SK-N-SH (cell line): ENCODE results near the gene UGT1A1. TPM values are rescaled to one million over a fixed set of nuclear protein-coding genes. Genes with fewer than 3 reads are reported as not detected.

ENCODE experiments used
- CTCF ChIA-PET: fragments of 300-600, 350-600 bp; formaldehyde crosslinking; extraction: SDS; loops from one replicate; lab custom pipeline; 2021; lab: Yijun Ruan, JAX
- POLR2A ChIA-PET: fragments of 350-600 bp; sonication (Branson Sonifier 250); formaldehyde crosslinking; extraction: SDS; loops from one replicate; lab custom pipeline; 2020; ENCODE audit warnings: antibody characterized with exemption, inconsistent platforms; lab: Yijun Ruan, JAX
- DNase-seq: peaks from one replicate; pipeline ENCODE4 v3.0.0; 2012
- H2AFZ ChIP-seq: fragments of 200-600 bp; sonication (generic); 2 replicates; pipeline ENCODE4 v1.8.1; 2016; ENCODE audit warnings: antibody characterized with exemption, mild to moderate bottlenecking, low read depth
- H3F3A ChIP-seq: fragments of 200-600 bp; sonication (generic); replicated peaks from 2 replicates; pipeline ENCODE3; 2016; ENCODE audit warnings: antibody characterized with exemption, mild to moderate bottlenecking; ENCODE audit not compliant: insufficient read depth
- H3K27ac ChIP-seq, 2 experiments: fragments of 200-500 bp in 1 of 2; fragments of 200-600 bp in 1 of 2; sonication (Bioruptor generic) in 1 of 2; sonication (generic), shearing (Covaris generic) in 1 of 2; 2 replicates each; pipeline versions ENCODE4 v1.5.1 to v1.6.1; 2014 to 2016; ENCODE audit warnings: low read depth in 2 of 2, inconsistent platforms in 1 of 2, low read length in 1 of 2, mild to moderate bottlenecking in 1 of 2, mixed read lengths in 1 of 2
- H3K27me3 ChIP-seq: fragments of 200-600 bp; sonication (generic), shearing (Covaris generic); 2 replicates; pipeline ENCODE4 v1.6.1; 2016; ENCODE audit warnings: mixed run types; ENCODE audit not compliant: insufficient read depth
- H3K36me3 ChIP-seq, 2 experiments: fragments of 200-500 bp in 1 of 2; fragments of 200-600 bp in 1 of 2; sonication (Bioruptor generic) in 1 of 2; sonication (generic) in 1 of 2; replicated peaks in 1 of 2; 2 replicates each; pipeline versions ENCODE3 to v1.5.1; 2014 to 2016; ENCODE audit warnings: low read length in 1 of 2, mild to moderate bottlenecking in 1 of 2; ENCODE audit not compliant: insufficient read depth in 2 of 2, control insufficient read depth in 1 of 2
- H3K4me1 ChIP-seq, 2 experiments: fragments of 200-500 bp in 1 of 2; fragments of 200-600 bp in 1 of 2; sonication (Bioruptor generic) in 1 of 2; sonication (generic), shearing (Covaris generic) in 1 of 2; 2 replicates each; pipeline versions ENCODE4 v1.5.1 to v1.6.1; 2014 to 2016; ENCODE audit warnings: low read depth in 1 of 2, low read length in 1 of 2, mixed run types in 1 of 2; ENCODE audit not compliant: insufficient read depth in 2 of 2, control insufficient read depth in 1 of 2
- H3K4me2 ChIP-seq: fragments of 200-600 bp; sonication (generic), shearing (Covaris generic); 2 replicates; pipeline ENCODE4 v1.6.1; 2017; ENCODE audit warnings: mixed run types
- H3K4me3 ChIP-seq, 2 experiments: fragments of 200-500 bp in 1 of 2; fragments of 200-600 bp in 1 of 2; sonication (Bioruptor generic) in 1 of 2; sonication (generic), shearing (Covaris generic) in 1 of 2; 2 replicates each; pipeline versions ENCODE4 v1.5.1 to v1.8.1; 2014 to 2016; ENCODE audit warnings: low read depth in 2 of 2, inconsistent platforms in 1 of 2, low read length in 1 of 2, mild to moderate bottlenecking in 1 of 2, mixed read lengths in 1 of 2, moderate library complexity in 1 of 2
- H3K79me2 ChIP-seq: fragments of 200-600 bp; sonication (generic); 2 replicates; pipeline ENCODE4 v1.8.1; 2017; ENCODE audit warnings: mild to moderate bottlenecking; ENCODE audit not compliant: insufficient read depth
- H3K9ac ChIP-seq: fragments of 200-600 bp; sonication (generic); 2 replicates; pipeline ENCODE4 v1.6.1; 2017; ENCODE audit warnings: mixed run types
- H3K9me2 ChIP-seq: fragments of 200-600 bp; sonication (generic); 2 replicates; pipeline ENCODE4 v1.6.1; 2017; ENCODE audit warnings: mixed run types
- H3K9me3 ChIP-seq: fragments of 200-600 bp; sonication (generic); 2 replicates; pipeline ENCODE4 v1.6.1; 2017; ENCODE audit warnings: mixed run types, mild to moderate bottlenecking, moderate library complexity
- H4K20me1 ChIP-seq: fragments of 200-600 bp; sonication (generic); 2 replicates; pipeline ENCODE4 v1.6.1; 2017; ENCODE audit warnings: mild to moderate bottlenecking, mixed run types; ENCODE audit not compliant: insufficient read depth
- CHD2 ChIP-seq: fragments of 150-350 bp; IDR thresholded peaks from 2 replicates; pipeline ENCODE4 v1.6.1; 2018; ENCODE audit warnings: low read length; ENCODE audit not compliant: partially characterized antibody
- CTCF ChIP-seq: fragments of 200-600 bp; sonication (generic); IDR thresholded peaks from 2 replicates; pipeline ENCODE4 v1.6.1; 2017; ENCODE audit warnings: antibody characterized with exemption, mild to moderate bottlenecking, moderate library complexity
- ELF1 ChIP-seq: IDR thresholded peaks from 2 replicates; pipeline ENCODE4 v1.4.0; 2012
- FOSL2 ChIP-seq: IDR thresholded peaks from 2 replicates; pipeline ENCODE4 v1.4.0; 2012; ENCODE audit warnings: low read depth, mild to moderate bottlenecking, moderate library complexity, borderline replicate concordance
- FOXM1 ChIP-seq: IDR thresholded peaks from 2 replicates; pipeline ENCODE4 v1.4.0; 2012; ENCODE audit warnings: low read depth, mild to moderate bottlenecking
- GATA2 ChIP-seq: sonication (generic); formaldehyde crosslinking; IDR thresholded peaks from 2 replicates; pipeline ENCODE4 v1.5.0; 2020; ENCODE audit warnings: mild to moderate bottlenecking, missing genetic modification reagents
- IRF3 ChIP-seq: fragments of 150-350 bp; IDR thresholded peaks from 2 replicates; pipeline ENCODE4 v1.6.1; 2016; ENCODE audit warnings: mild to moderate bottlenecking, low read depth, low read length
- MEF2A ChIP-seq: IDR thresholded peaks from 2 replicates; pipeline ENCODE4 v1.4.0; 2012; ENCODE audit warnings: low read depth, borderline replicate concordance
- NFIC ChIP-seq: IDR thresholded peaks from 2 replicates; pipeline ENCODE4 v1.4.0; 2012; ENCODE audit warnings: borderline replicate concordance
- NRF1 ChIP-seq: IDR thresholded peaks from 2 replicates; pipeline ENCODE4 v1.6.1; 2012; ENCODE audit warnings: low read depth, mild to moderate bottlenecking, low read length
- RCOR1 ChIP-seq: fragments of 150-350 bp; IDR thresholded peaks from 2 replicates; pipeline ENCODE4 v1.6.1; 2017; ENCODE audit warnings: antibody characterized with exemption, low read length
- REST ChIP-seq: IDR thresholded peaks from 2 replicates; pipeline ENCODE4 v1.6.1; 2012; ENCODE audit warnings: mild to moderate bottlenecking, low read depth, low read length, moderate library complexity
- SMC3 ChIP-seq: IDR thresholded peaks from 2 replicates; pipeline ENCODE4 v1.6.1; 2012; ENCODE audit warnings: low read depth, low read length, improper control_type of control experiment
- TAF1 ChIP-seq: IDR thresholded peaks from 2 replicates; pipeline ENCODE4 v1.6.1; 2012; ENCODE audit warnings: low read depth, mild to moderate bottlenecking, low read length, moderate library complexity, borderline replicate concordance
- TEAD4 ChIP-seq: IDR thresholded peaks from 2 replicates; pipeline ENCODE4 v1.4.0; 2012; ENCODE audit warnings: mild to moderate bottlenecking, borderline replicate concordance; ENCODE audit not compliant: insufficient read depth
- YY1 ChIP-seq: IDR thresholded peaks from 2 replicates; pipeline ENCODE4 v1.4.0; 2012; ENCODE audit warnings: low read depth, mild to moderate bottlenecking
- WGBS: methylation state at CpG from one replicate; pipeline ENCODE4 v1.1.6; 2017; ENCODE audit warnings: low lambda C conversion rate; 5-methylcytosine and 5-hydroxymethylcytosine counted together
- polyA plus RNA-seq, 3 experiments: library from polyadenylated mRNA; depleted of rRNA; stranded (reverse); fragments of >200 nt; gene quantifications; 2 replicates each; pipeline ENCODE4 v1.2.3, GENCODE V29; 2012
- TF ChIP-seq, protein P1 (sequence below): IDR thresholded peaks from 2 replicates; pipeline ENCODE4 v1.4.0; 2012; ENCODE audit warnings: low read depth

UGT1A1 gene
- polyA plus RNA-seq, 1 of the 3 experiments (the other 2 are of a cell fraction) = not detected

DNA sequence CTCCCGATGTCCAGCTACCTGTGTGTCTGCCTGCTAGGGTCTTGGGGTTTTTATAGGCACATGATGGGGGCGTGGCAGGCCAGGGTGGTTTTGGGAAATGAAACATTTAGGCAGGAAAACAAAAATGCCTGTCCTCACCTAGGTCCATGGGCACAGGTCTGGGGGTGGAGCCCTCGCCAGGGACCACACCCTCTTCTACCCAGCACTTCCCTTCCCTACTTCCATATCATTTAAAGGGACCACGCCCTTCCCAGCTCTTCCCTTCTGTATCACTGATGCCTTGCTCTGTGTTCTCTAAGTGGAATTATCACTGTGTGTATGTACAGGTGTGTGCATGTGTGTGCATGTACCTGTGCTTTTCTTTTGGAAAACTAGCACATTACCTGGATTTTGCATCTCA is 6.3 kb downstream of the UGT1A1 start:
- H3K27ac ChIP-seq = no peak overlapping the region
- CTCF ChIA-PET = no interaction called here
- 43% methylated on average over 4 of the region's 4 CpGs for WGBS

More for the DNA sequence above, 6.3 kb downstream of the UGT1A1 start:
- TF ChIP-seq RCOR1 (no peak), NRF1 (no peak), GATA2 (CRISPR knock-in tag) (no peak), FOSL2 (no peak), REST (no peak), TAF1 (no peak), NFIC (no peak), FOXM1 (no peak), CHD2 (no peak), TEAD4 (no peak), YY1 (no peak), SMC3 (no peak), MEF2A (no peak), IRF3 (no peak), CTCF (no peak), ELF1 (no peak)
- TF ChIP-seq, protein P1, sequence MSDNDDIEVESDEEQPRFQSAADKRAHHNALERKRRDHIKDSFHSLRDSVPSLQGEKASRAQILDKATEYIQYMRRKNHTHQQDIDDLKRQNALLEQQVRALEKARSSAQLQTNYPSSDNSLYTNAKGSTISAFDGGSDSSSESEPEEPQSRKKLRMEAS = no peak
- DNase-seq = no peak
- Histone ChIP-seq H3K27me3 (no peaks in the 10 kb centered on the region), H4K20me1 (no peaks in the 10 kb centered on the region), H3K36me3 (no peaks in the 10 kb centered on the region), H2AFZ (no peak overlapping the region), H3K4me3 (no peak overlapping the region; a peak in 1 of 4 replicates), H3K9me2 (no peaks in the 10 kb centered on the region), H3K4me2 (no peak overlapping the region), H3K79me2 (no peaks in the 10 kb centered on the region), H3F3A (no peaks in the 10 kb centered on the region), H3K9me3 (no peaks in the 10 kb centered on the region), H3K9ac (no peak overlapping the region), H3K4me1 (no peaks in the 10 kb centered on the region)
- POLR2A ChIA-PET = no interaction called here
